Neural progenitor cell (in vitro differentiated cells): ENCODE measurements around the gene LMAN1. TPM values are rescaled to one million over a fixed set of nuclear protein-coding genes. Genes with fewer than 3 reads are reported as not detected.

ENCODE experiments used
- DNase-seq: peaks from one replicate; pipeline ENCODE4 v3.0.0-alpha.2; 2016; ENCODE audit warnings: low spot score
- H2AFZ ChIP-seq: fragments of 200-600 bp; sonication (generic); replicated peaks from 2 replicates; pipeline ENCODE4 v1.6.1; 2016; ENCODE audit warnings: antibody characterized with exemption
- H3F3A ChIP-seq: fragments of 200-600 bp; sonication (generic); 2 replicates; pipeline ENCODE4 v1.6.1; 2016; ENCODE audit warnings: antibody characterized with exemption, low read depth
- H3K27ac ChIP-seq: fragments of 200-600 bp; sonication (generic); 2 replicates; pipeline ENCODE4 v1.5.1; 2016; ENCODE audit warnings: mild to moderate bottlenecking
- H3K27me3 ChIP-seq: fragments of 200-600 bp; sonication (generic); 2 replicates; pipeline ENCODE4 v1.6.1; 2016; ENCODE audit warnings: mild to moderate bottlenecking, moderate library complexity
- H3K36me3 ChIP-seq: fragments of 200-600 bp; sonication (generic); 2 replicates; pipeline ENCODE4 v1.5.1; 2016
- H3K4me1 ChIP-seq: fragments of 200-600 bp; sonication (generic); 2 replicates; pipeline ENCODE4 v1.6.1; 2016; ENCODE audit warnings: mixed run types
- H3K4me2 ChIP-seq: fragments of 200-600 bp; sonication (generic); 2 replicates; pipeline ENCODE4 v1.6.1; 2016
- H3K4me3 ChIP-seq: fragments of 200-600 bp; sonication (generic); 2 replicates; pipeline ENCODE4 v1.5.1; 2016
- H3K79me2 ChIP-seq: fragments of 200-600 bp; sonication (generic); 2 replicates; pipeline ENCODE4 v1.6.1; 2016; ENCODE audit warnings: low read depth
- H3K9ac ChIP-seq: fragments of 200-600 bp; sonication (generic); 2 replicates; pipeline ENCODE4 v1.6.1; 2016
- H3K9me3 ChIP-seq: fragments of 200-600 bp; sonication (generic); 2 replicates; pipeline ENCODE4 v1.5.1; 2016; ENCODE audit warnings: low read depth
- H4K20me1 ChIP-seq: fragments of 200-600 bp; sonication (generic); 2 replicates; pipeline ENCODE4 v1.6.1; 2016; ENCODE audit warnings: low read depth
- H3K27ac Mint-ChIP-seq: 3 replicates; pipeline ENCODE4 v1.8.0; 2021; ENCODE audit warnings: mixed read lengths
- H3K27me3 Mint-ChIP-seq: 2 replicates; pipeline ENCODE4 v1.8.0; 2022; ENCODE audit warnings: low read depth, mild to moderate bottlenecking, inconsistent platforms, moderate library complexity, mixed read lengths; ENCODE audit not compliant: insufficient read depth
- H3K36me3 Mint-ChIP-seq: 3 replicates; pipeline ENCODE4 v1.8.0; 2021; ENCODE audit warnings: mixed read lengths
- H3K4me1 Mint-ChIP-seq: 3 replicates; pipeline ENCODE4 v1.8.0; 2021; ENCODE audit warnings: mixed read lengths
- H3K4me3 Mint-ChIP-seq: 3 replicates; pipeline ENCODE4 v1.8.0; 2021; ENCODE audit warnings: mild to moderate bottlenecking, moderate library complexity, mixed read lengths
- H3K9me3 Mint-ChIP-seq: 3 replicates; pipeline ENCODE4 v1.8.0; 2020; ENCODE audit warnings: mixed read lengths
- EZH2 ChIP-seq: fragments of 200-600 bp; sonication (generic); IDR thresholded peaks from 2 replicates; pipeline ENCODE4 v1.6.1; 2017; ENCODE audit warnings: antibody characterized with exemption, mild to moderate bottlenecking, moderate library complexity
- EZH2phosphoT487 ChIP-seq: fragments of 200-600 bp; sonication (generic); IDR thresholded peaks from 2 replicates; pipeline ENCODE4 v1.6.1; 2017; ENCODE audit warnings: antibody characterized with exemption
- total RNA-seq: library from RNA; depleted of rRNA; stranded (reverse); fragments of >200 nt; gene quantifications from 2 replicates; pipeline ENCODE4 v1.2.3, GENCODE V29; 2015; ENCODE audit warnings: low replicate concordance
- TF ChIP-seq, protein P1 (sequence below): fragments of 200-600 bp; sonication (generic); IDR thresholded peaks from 2 replicates; pipeline ENCODE4 v1.5.1; 2017; ENCODE audit warnings: antibody characterized with exemption, mild to moderate bottlenecking

LMAN1 gene
- total RNA-seq, 1 donor from 2014 or later, result 338 TPM

DNA sequence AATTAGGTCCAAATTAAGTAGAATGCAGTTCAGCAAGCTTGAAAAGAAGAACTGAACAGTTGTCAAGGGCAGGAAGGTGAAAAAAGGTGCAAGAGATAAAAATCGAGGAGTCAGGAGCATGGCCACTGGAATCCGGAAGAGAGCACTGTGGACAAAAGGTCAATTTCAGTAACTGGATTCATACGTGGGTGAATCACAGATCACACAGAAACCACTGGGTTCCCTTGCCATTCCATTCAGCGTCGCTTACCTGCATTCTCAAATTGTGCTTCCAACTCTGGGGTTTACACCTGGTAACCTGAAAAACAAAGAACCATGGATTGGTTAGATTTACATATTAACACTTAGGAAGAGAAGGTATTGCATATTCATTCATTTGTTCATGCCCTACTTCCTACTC, 21.6 kb upstream of the LMAN1 start:
- no peak for DNase-seq
- no peak overlapping the region for H3K27ac ChIP-seq
- H3F3A ChIP-seq, result peaks cover 55% of the 10 kb centered on the region
- Mint-ChIP-seq H3K27me3 (peaks cover 28% of the 10 kb centered on the region), H3K36me3 (no peaks in the 10 kb centered on the region), H3K4me3 (no peak overlapping the region), H3K4me1 (peaks cover 52% of the 10 kb centered on the region), H3K9me3 (peaks cover 12% of the 10 kb centered on the region), H3K27ac (no peak overlapping the region)
- no peak overlapping the region for H3K9ac ChIP-seq
- H3K36me3 ChIP-seq, result no peaks in the 10 kb centered on the region
- no peaks in the 10 kb centered on the region for H4K20me1 ChIP-seq
- no peaks in the 10 kb centered on the region for H3K79me2 ChIP-seq
- no peak for TF ChIP-seq EZH2
- no peak for TF ChIP-seq EZH2phosphoT487
- TF ChIP-seq, protein P1, sequence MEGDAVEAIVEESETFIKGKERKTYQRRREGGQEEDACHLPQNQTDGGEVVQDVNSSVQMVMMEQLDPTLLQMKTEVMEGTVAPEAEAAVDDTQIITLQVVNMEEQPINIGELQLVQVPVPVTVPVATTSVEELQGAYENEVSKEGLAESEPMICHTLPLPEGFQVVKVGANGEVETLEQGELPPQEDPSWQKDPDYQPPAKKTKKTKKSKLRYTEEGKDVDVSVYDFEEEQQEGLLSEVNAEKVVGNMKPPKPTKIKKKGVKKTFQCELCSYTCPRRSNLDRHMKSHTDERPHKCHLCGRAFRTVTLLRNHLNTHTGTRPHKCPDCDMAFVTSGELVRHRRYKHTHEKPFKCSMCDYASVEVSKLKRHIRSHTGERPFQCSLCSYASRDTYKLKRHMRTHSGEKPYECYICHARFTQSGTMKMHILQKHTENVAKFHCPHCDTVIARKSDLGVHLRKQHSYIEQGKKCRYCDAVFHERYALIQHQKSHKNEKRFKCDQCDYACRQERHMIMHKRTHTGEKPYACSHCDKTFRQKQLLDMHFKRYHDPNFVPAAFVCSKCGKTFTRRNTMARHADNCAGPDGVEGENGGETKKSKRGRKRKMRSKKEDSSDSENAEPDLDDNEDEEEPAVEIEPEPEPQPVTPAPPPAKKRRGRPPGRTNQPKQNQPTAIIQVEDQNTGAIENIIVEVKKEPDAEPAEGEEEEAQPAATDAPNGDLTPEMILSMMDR, result no peak
- H3K4me3 ChIP-seq, result no peak overlapping the region
- H3K4me2 ChIP-seq, result no peak overlapping the region
- H3K27me3 ChIP-seq, result no peaks in the 10 kb centered on the region
- H2AFZ ChIP-seq, result no peak overlapping the region
- H3K4me1 ChIP-seq, result peaks cover 75% of the 10 kb centered on the region
- no peaks in the 10 kb centered on the region for H3K9me3 ChIP-seq

GRCh38 chr18:59379772-59380522, 20.9 kb upstream of the LMAN1 start:
- Histone ChIP-seq H3K79me2 (no peaks in the 10 kb centered on the region), H4K20me1 (no peaks in the 10 kb centered on the region), H3F3A (peaks cover 55% of the 10 kb centered on the region), H3K4me3 (no peak overlapping the region), H2AFZ (no peak overlapping the region), H3K27ac (no peak overlapping the region), H3K4me2 (no peak overlapping the region), H3K27me3 (no peaks in the 10 kb centered on the region), H3K36me3 (no peaks in the 10 kb centered on the region), H3K9me3 (no peaks in the 10 kb centered on the region), H3K4me1 (peaks cover 75% of the 10 kb centered on the region), H3K9ac (no peak overlapping the region)
- H3K4me3 Mint-ChIP-seq, result no peak overlapping the region
- no peaks in the 10 kb centered on the region for H3K36me3 Mint-ChIP-seq
- no peak for DNase-seq
- no peak overlapping the region for H3K27ac Mint-ChIP-seq
- no peak for TF ChIP-seq EZH2
- TF ChIP-seq, protein P1, result no peak
- TF ChIP-seq EZH2phosphoT487, result no peak
- H3K27me3 Mint-ChIP-seq, result peaks cover 25% of the 10 kb centered on the region
- peaks cover 12% of the 10 kb centered on the region for H3K9me3 Mint-ChIP-seq
- H3K4me1 Mint-ChIP-seq, result peaks cover 53% of the 10 kb centered on the region

DNA sequence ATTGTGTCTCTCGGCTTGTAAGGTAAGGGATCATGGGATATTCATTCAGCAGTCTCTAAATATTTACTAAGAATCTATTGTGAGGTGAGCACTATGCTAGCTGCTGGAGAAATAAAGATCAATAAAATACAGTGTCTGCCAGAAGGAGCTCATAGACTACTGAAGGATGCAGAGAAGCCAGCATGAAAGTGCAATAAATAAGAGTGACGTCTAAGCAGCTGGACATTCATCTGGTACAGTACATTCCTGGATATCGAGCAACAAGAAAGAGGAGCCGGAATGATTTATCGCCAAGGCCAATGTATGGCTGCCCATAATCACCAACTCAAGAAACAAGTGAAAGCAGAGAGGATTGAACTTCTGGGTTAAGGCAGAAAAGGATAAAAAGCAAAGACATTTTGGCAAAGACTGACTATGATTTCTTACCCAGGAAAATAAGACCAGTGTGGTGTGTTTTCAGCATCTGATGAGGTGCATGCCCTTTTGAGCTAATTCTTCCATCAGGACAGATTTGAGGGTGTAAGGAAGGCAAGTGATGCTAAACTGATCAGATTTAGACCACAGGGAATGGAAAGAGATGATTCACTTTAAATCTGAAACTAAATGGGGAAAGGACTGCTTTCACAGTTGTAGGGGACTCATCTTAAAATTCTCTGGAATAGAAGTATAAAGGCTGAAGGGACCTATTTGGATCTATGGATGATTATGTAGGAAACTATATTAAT, 18.7 kb upstream of the LMAN1 start:
- Mint-ChIP-seq H3K4me1 (peaks cover 55% of the 10 kb centered on the region), H3K4me3 (no peak overlapping the region), H3K27me3 (peaks cover 26% of the 10 kb centered on the region), H3K27ac (no peak overlapping the region), H3K36me3 (no peaks in the 10 kb centered on the region), H3K9me3 (peaks cover 12% of the 10 kb centered on the region)
- no peaks in the 10 kb centered on the region for H3K36me3 ChIP-seq
- no peak overlapping the region for H3K9ac ChIP-seq
- H3K9me3 ChIP-seq, result no peaks in the 10 kb centered on the region
- H2AFZ ChIP-seq, result no peak overlapping the region
- no peaks in the 10 kb centered on the region for H4K20me1 ChIP-seq
- peak overlapping the region; percentile 68 for H3K4me2 ChIP-seq
- TF ChIP-seq EZH2, result no peak
- TF ChIP-seq, protein P1, result no peak
- H3K27ac ChIP-seq, result peak overlapping the region; percentile 91
- peaks cover 45% of the 10 kb centered on the region for H3F3A ChIP-seq
- no peak for DNase-seq
- H3K4me3 ChIP-seq, result no peak overlapping the region
- no peaks in the 10 kb centered on the region for H3K27me3 ChIP-seq
- H3K4me1 ChIP-seq, result peaks cover 76% of the 10 kb centered on the region
- no peaks in the 10 kb centered on the region for H3K79me2 ChIP-seq
